HCT116 (cell line): ENCODE data around the gene A3GALT2. TPM values are rescaled to one million over a fixed set of nuclear protein-coding genes. Genes with fewer than 3 reads are reported as not detected.

Source experiments
- ATAC-seq: fragments of 200-7000 bp; cut with Tn5 transposase; 2 replicates; pipeline ENCODE4 v1.9.1; 2020; ENCODE audit warnings: mild to moderate bottlenecking, moderate library complexity
- BruUV-seq: library from RNA; stranded (reverse); fragments of 400-500 nt; replicated peaks from 2 replicates; lab custom pipeline; 2021; lab: Mats Ljungman, UMichigan
- CTCF ChIA-PET: fragments of 300-600 bp; sonication (Branson Sonifier 250); formaldehyde crosslinking; loops from one replicate; lab custom pipeline; 2021; ENCODE audit warnings: antibody characterized with exemption; lab: Charles Lee
- POLR2A ChIA-PET: fragments of 300-600, 350-600 bp; sonication (Branson Sonifier 250); formaldehyde crosslinking; loops from one replicate; lab custom pipeline; 2021; ENCODE audit warnings: antibody characterized with exemption; lab: Charles Lee
- RAD21 ChIA-PET, 2 experiments: fragments of 300-600 bp; sonication (Branson Sonifier 250); formaldehyde crosslinking; loops; one replicate each; lab custom pipeline; 2023; ENCODE audit warnings: low total read pairs in 2 of 2; ENCODE audit not compliant: uncharacterized antibody in 2 of 2, unreplicated experiment in 2 of 2, low non-redundant PET in 1 of 2; lab: Charles Lee
- DNase-seq: peaks from one replicate; pipeline ENCODE4 v3.0.0-alpha.2; 2010; ENCODE audit warnings: low read depth, low spot score
- H2AFZ ChIP-seq: fragments of 200-600 bp; shearing (Covaris generic), sonication (generic); 2 replicates; pipeline ENCODE4 v1.6.1; 2017; ENCODE audit warnings: low read depth, mixed run types, mixed read lengths, antibody characterized with exemption, low read length; ENCODE audit not compliant: poor library complexity, severe bottlenecking
- H3K27ac ChIP-seq: 2 replicates; pipeline ENCODE4 v1.5.1; 2012; ENCODE audit warnings: low read depth, low read length
- H3K27me3 ChIP-seq: fragments of 200-600 bp; sonication (generic); 2 replicates; pipeline ENCODE4 v1.6.1; 2016; ENCODE audit warnings: mixed run types, low read length, mixed read lengths; ENCODE audit not compliant: insufficient read depth
- H3K36me3 ChIP-seq, 2 experiments: fragments of 200-500 bp in 1 of 2; fragments of 200-600 bp in 1 of 2; sonication (Bioruptor generic) in 1 of 2; sonication (generic) in 1 of 2; 2 replicates each; pipeline versions ENCODE4 v1.5.1 to v1.6.1; 2014 to 2016; ENCODE audit warnings: low read length in 2 of 2, inconsistent platforms in 1 of 2, mixed read lengths in 1 of 2, mixed run types in 1 of 2; ENCODE audit not compliant: insufficient read depth in 2 of 2, control insufficient read depth in 1 of 2
- H3K4me1 ChIP-seq, 2 experiments: fragments of 200-600 bp in 1 of 2; sonication (generic) in 1 of 2; 2 replicates each; pipeline versions ENCODE4 v1.5.1 to v1.6.1; 2012 to 2017; ENCODE audit warnings: low read length in 2 of 2, inconsistent platforms in 1 of 2, mild to moderate bottlenecking in 1 of 2, mixed read lengths in 1 of 2, mixed run types in 1 of 2, moderate library complexity in 1 of 2; ENCODE audit not compliant: insufficient read depth in 2 of 2, control insufficient read depth in 1 of 2
- H3K4me2 ChIP-seq: fragments of 200-600 bp; sonication (generic); 2 replicates; pipeline ENCODE4 v1.6.1; 2017; ENCODE audit warnings: mixed run types, low read length, mixed read lengths
- H3K4me3 ChIP-seq, 2 experiments: fragments of 200-600 bp in 1 of 2; sonication (generic) in 1 of 2; replicated peaks in 1 of 2; 2 replicates each; pipeline ENCODE4 v1.5.1; 2011 to 2016; ENCODE audit warnings: low read length in 2 of 2, control low read depth in 1 of 2, low read depth in 1 of 2, mild to moderate bottlenecking in 1 of 2, mixed read lengths in 1 of 2, mixed run types in 1 of 2
- H3K79me2 ChIP-seq: fragments of 200-600 bp; sonication (generic); 2 replicates; pipeline ENCODE4 v1.6.1; 2017; ENCODE audit warnings: mild to moderate bottlenecking, mixed run types, low read length, moderate library complexity, mixed read lengths; ENCODE audit not compliant: insufficient read depth
- H3K9ac ChIP-seq: fragments of 200-600 bp; sonication (generic); 2 replicates; pipeline ENCODE4 v1.6.1; 2016; ENCODE audit warnings: low read length, mixed read lengths
- H3K9me2 ChIP-seq: fragments of 200-600 bp; sonication (generic), shearing (Covaris generic); 2 replicates; pipeline ENCODE4 v1.6.1; 2017; ENCODE audit warnings: mixed run types, mild to moderate bottlenecking, moderate library complexity; ENCODE audit not compliant: insufficient read depth
- H3K9me3 ChIP-seq, 2 experiments: fragments of 200-500 bp in 1 of 2; fragments of 200-600 bp in 1 of 2; sonication (Bioruptor generic) in 1 of 2; sonication (generic) in 1 of 2; 2 replicates each; pipeline ENCODE4 v1.6.1; 2014 to 2017; ENCODE audit warnings: low read length in 2 of 2, mixed read lengths in 2 of 2, inconsistent platforms in 1 of 2, low read depth in 1 of 2, mild to moderate bottlenecking in 1 of 2, mixed run types in 1 of 2, moderate library complexity in 1 of 2; ENCODE audit not compliant: control insufficient read depth in 1 of 2, insufficient read depth in 1 of 2
- H4K20me1 ChIP-seq: fragments of 200-600 bp; sonication (generic), shearing (Covaris generic); 2 replicates; pipeline ENCODE4 v1.6.1; 2017; ENCODE audit warnings: mixed run types, mild to moderate bottlenecking, moderate library complexity; ENCODE audit not compliant: insufficient read depth
- CBX3 ChIP-seq: IDR thresholded peaks from 2 replicates; pipeline ENCODE4 v1.6.1; 2012; ENCODE audit warnings: low read depth
- CEBPB ChIP-seq: IDR thresholded peaks from 2 replicates; pipeline ENCODE4 v1.6.1; 2012; ENCODE audit warnings: low read depth
- ELF1 ChIP-seq: IDR thresholded peaks from 2 replicates; pipeline ENCODE4 v1.6.1; 2012; ENCODE audit warnings: low read depth, borderline replicate concordance
- EZH2 ChIP-seq: fragments of 200-600 bp; sonication (generic); IDR thresholded peaks from 2 replicates; pipeline ENCODE4 v1.6.1; 2017; ENCODE audit warnings: antibody characterized with exemption, mixed run types
- EZH2phosphoT487 ChIP-seq: fragments of 200-600 bp; IDR thresholded peaks from 2 replicates; pipeline ENCODE4 v1.6.1; 2018; ENCODE audit warnings: antibody characterized with exemption, borderline replicate concordance
- JUND ChIP-seq: IDR thresholded peaks from 2 replicates; pipeline ENCODE4 v1.6.1; 2012
- POLR2A ChIP-seq: IDR thresholded peaks from 2 replicates; pipeline ENCODE4 v1.7.0; 2011; ENCODE audit warnings: borderline replicate concordance; ENCODE audit not compliant: insufficient read depth, insufficient read length; ENCODE audit errors: extremely low read depth
- POLR2AphosphoS5 ChIP-seq: IDR thresholded peaks from 2 replicates; pipeline ENCODE4 v1.6.1; 2011; ENCODE audit warnings: mild to moderate bottlenecking, low read depth, low read length, moderate library complexity
- RAD21 ChIP-seq: IDR thresholded peaks from 2 replicates; pipeline ENCODE4 v1.6.1; 2012; ENCODE audit warnings: low read depth, mild to moderate bottlenecking
- SIN3A ChIP-seq: IDR thresholded peaks from 2 replicates; pipeline ENCODE4 v1.6.1; 2012; ENCODE audit warnings: low read depth
- SP1 ChIP-seq: IDR thresholded peaks from 2 replicates; pipeline ENCODE4 v1.6.1; 2012; ENCODE audit warnings: low read depth
- TCF7L2 ChIP-seq: IDR thresholded peaks from 2 replicates; pipeline ENCODE4 v1.7.0; 2011; ENCODE audit warnings: borderline replicate concordance, inconsistent platforms; ENCODE audit not compliant: insufficient read depth, insufficient read length; ENCODE audit errors: extremely low read depth
- YY1 ChIP-seq: IDR thresholded peaks from 2 replicates; pipeline ENCODE4 v1.6.1; 2011; ENCODE audit warnings: low read length, low read depth, moderate library complexity, mild to moderate bottlenecking; ENCODE audit not compliant: insufficient replicate concordance; ENCODE audit errors: extremely low read depth
- ZNF274 ChIP-seq: fragments of 200-500 bp; sonication (Bioruptor generic); IDR thresholded peaks from 2 replicates; pipeline ENCODE4 v1.6.1; 2014; ENCODE audit warnings: mild to moderate bottlenecking, low read depth, low read length, inconsistent platforms
- intact Hi-C: fragments of 100-400 bp; cut with micrococcal nuclease; formaldehyde crosslinking; loops from 2 replicates; pipeline ENCODE4 v1.10.0; 2022
- total RNA-seq: library from RNA; stranded (reverse); gene quantifications from one replicate; pipeline ENCODE4 v1.2.1, GENCODE V29; 2021; ENCODE audit not compliant: unreplicated experiment
- TF ChIP-seq, protein P1 (sequence below): IDR thresholded peaks from 2 replicates; pipeline ENCODE4 v1.6.1; 2012
- TF ChIP-seq, protein P2 (sequence below): IDR thresholded peaks from 2 replicates; pipeline ENCODE4 v1.6.1; 2012; ENCODE audit warnings: low read depth

Gene A3GALT2
- total RNA-seq, 1 experiment from 2014 or later = not detected

DNA sequence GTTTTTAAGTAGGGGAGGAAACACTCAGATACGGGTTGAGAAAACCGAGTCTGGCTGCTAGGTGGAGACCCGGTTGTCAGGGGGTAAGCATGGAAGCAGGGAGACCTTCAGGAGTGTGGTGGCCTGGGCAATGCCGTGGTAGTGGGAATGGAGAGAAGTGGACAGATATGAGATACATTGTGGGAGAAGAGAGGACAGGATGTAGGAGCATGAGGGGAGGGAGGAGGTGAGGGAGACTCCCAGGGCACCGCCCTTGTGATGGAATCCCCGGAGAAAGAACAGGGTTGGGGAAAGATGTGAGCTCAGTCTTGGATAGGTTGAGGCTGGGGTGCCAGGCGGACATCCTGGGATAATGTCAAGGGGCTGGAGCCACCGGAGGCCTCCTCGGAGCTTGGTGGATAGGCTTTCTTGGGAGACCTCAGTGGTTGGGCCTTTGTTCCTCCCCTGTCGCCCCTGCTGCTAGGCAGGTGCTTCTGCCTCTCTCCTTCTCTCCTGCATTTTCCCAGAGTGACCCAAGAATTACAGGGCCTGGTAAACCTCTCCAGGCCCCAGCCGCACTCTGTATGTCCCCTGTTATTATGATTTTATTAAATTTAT is 43.3 kb downstream of the A3GALT2 start (continued):
- no peak for TF ChIP-seq ELF1

DNA sequence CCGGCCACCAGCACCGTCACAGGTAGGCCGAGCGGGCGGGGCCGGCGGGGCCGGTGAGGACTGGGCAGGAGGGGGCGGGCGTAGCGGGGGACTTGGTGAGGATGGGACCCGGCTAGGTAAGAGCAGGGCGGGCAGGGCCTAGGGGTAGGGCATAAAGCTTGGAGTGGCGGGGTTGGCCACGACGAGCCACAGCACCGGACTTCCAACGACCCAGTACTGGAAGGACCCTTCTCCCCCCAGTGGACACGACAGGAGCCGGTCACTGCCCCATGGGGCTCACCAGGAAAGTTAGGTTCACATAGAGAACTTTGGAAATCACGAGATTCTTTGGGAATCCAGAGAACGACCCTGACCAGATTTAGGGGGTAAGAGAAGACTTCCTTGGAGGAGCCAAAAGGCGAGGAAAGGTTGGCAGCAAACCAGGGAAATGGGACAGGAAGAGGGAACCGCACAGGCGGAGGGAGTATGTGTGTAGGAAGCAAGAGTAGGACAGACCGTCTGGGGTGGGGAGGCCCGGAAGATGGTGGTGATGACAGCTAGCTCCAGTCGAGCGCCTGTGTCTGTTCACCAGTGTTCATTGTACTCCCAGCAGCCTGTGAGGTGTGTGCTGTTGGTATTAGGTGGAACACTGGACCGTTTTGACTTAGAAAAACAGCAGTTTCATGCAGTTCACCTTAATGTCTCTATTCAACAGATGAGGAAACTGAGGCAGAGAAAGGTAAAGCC is 44.2 kb downstream of the A3GALT2 start:
- H3K27me3 ChIP-seq = no peaks in the 10 kb centered on the region
- no peak overlapping the region for H3K4me2 ChIP-seq
- H3K36me3 ChIP-seq = no peaks in the 10 kb centered on the region
- no peak overlapping the region for H3K27ac ChIP-seq
- DNase-seq = no peak
- ChIA-PET CTCF (no interaction called here), RAD21 (no interaction called here), POLR2A (no interaction called here)
- no peak overlapping the region for H3K9ac ChIP-seq
- no peaks in the 10 kb centered on the region for H3K9me3 ChIP-seq
- no peak for ATAC-seq
- no peaks in the 10 kb centered on the region for H3K9me2 ChIP-seq
- H3K79me2 ChIP-seq = no peaks in the 10 kb centered on the region
- H3K4me3 ChIP-seq = no peak overlapping the region
- TF ChIP-seq YY1 (no peak), SP1 (no peak), EZH2phosphoT487 (no peak), SIN3A (no peak), POLR2A (no peak), TCF7L2 (no peak), POLR2AphosphoS5 (no peak), CBX3 (no peak), EZH2 (no peak), RAD21 (no peak), CEBPB (no peak), JUND (no peak), ZNF274 (no peak)
- TF ChIP-seq, protein P1, sequence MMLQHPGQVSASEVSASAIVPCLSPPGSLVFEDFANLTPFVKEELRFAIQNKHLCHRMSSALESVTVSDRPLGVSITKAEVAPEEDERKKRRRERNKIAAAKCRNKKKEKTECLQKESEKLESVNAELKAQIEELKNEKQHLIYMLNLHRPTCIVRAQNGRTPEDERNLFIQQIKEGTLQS = no peak
- TF ChIP-seq, protein P2, sequence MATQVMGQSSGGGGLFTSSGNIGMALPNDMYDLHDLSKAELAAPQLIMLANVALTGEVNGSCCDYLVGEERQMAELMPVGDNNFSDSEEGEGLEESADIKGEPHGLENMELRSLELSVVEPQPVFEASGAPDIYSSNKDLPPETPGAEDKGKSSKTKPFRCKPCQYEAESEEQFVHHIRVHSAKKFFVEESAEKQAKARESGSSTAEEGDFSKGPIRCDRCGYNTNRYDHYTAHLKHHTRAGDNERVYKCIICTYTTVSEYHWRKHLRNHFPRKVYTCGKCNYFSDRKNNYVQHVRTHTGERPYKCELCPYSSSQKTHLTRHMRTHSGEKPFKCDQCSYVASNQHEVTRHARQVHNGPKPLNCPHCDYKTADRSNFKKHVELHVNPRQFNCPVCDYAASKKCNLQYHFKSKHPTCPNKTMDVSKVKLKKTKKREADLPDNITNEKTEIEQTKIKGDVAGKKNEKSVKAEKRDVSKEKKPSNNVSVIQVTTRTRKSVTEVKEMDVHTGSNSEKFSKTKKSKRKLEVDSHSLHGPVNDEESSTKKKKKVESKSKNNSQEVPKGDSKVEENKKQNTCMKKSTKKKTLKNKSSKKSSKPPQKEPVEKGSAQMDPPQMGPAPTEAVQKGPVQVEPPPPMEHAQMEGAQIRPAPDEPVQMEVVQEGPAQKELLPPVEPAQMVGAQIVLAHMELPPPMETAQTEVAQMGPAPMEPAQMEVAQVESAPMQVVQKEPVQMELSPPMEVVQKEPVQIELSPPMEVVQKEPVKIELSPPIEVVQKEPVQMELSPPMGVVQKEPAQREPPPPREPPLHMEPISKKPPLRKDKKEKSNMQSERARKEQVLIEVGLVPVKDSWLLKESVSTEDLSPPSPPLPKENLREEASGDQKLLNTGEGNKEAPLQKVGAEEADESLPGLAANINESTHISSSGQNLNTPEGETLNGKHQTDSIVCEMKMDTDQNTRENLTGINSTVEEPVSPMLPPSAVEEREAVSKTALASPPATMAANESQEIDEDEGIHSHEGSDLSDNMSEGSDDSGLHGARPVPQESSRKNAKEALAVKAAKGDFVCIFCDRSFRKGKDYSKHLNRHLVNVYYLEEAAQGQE = no peak
- no peak overlapping the region for H2AFZ ChIP-seq
- intact Hi-C loops = no loop called here
- no peaks in the 10 kb centered on the region for H3K4me1 ChIP-seq
- BruUV-seq = no TSS peak
- H4K20me1 ChIP-seq = no peaks in the 10 kb centered on the region
